Measurements from ENCODE around the gene VILL.

VILL gene

GRCh38 chr3:37964716-37965115 is 25.9 kb upstream of the VILL start:
- Histone ChIP-seq H3K27ac (ENCODE audit: low read depth, low read length, poor library complexity, severe bottlenecking) (no peak overlapping the region), H3K27me3 (ENCODE audit: insufficient read depth, low read length) (no peaks in the 10 kb centered on the region), H3K9me3 (ENCODE audit: low read length) (no peaks in the 10 kb centered on the region), H3K9me2 (ENCODE audit: low read depth, low read length) (no peaks in the 10 kb centered on the region), H2AFZ (ENCODE audit: low read length) (no peak overlapping the region), H4K20me1 (ENCODE audit: insufficient read depth, low read length) (no peaks in the 10 kb centered on the region), H3F3A (ENCODE audit: insufficient read depth, low read length) (no peaks in the 10 kb centered on the region), H3K36me3 (ENCODE audit: insufficient read depth, low read length) (no peaks in the 10 kb centered on the region), H3K9ac (ENCODE audit: low read length) (no peak overlapping the region), H3K79me2 (ENCODE audit: insufficient read depth, low read length) (no peaks in the 10 kb centered on the region), H3K4me2 (ENCODE audit: low read length) (no peak overlapping the region), H3K4me1 (ENCODE audit: insufficient read depth, low read length, severe bottlenecking) (peaks cover 17% of the 10 kb centered on the region), H3K4me3 (ENCODE audit: low read depth, low read length, poor library complexity, severe bottlenecking) (no peak overlapping the region)
- TF ChIP-seq CTCF (IDR thresholded peaks at IDR 0.05; ENCODE audit: low read length) (no peak), EZH2 (IDR thresholded peaks at IDR 0.05; ENCODE audit: borderline replicate concordance, low read length) (no peak)

- no peak overlapping the region for H3K4me3 ChIP-seq (ENCODE audit: low read depth, low read length, poor library complexity, severe bottlenecking)
- no peaks in the 10 kb centered on the region for H3K36me3 ChIP-seq (ENCODE audit: insufficient read depth, low read length)
- peaks cover 19% of the 10 kb centered on the region for H3K4me1 ChIP-seq (ENCODE audit: insufficient read depth, low read length, severe bottlenecking)
- no peaks in the 10 kb centered on the region for H3K9me2 ChIP-seq (ENCODE audit: low read depth, low read length)
- H2AFZ ChIP-seq (ENCODE audit: low read length): no peak overlapping the region
- H3K9ac ChIP-seq (ENCODE audit: low read length): no peak overlapping the region
- H3K79me2 ChIP-seq (ENCODE audit: insufficient read depth, low read length): no peaks in the 10 kb centered on the region
- no peaks in the 10 kb centered on the region for H3K27me3 ChIP-seq (ENCODE audit: insufficient read depth, low read length)
- H3K4me2 ChIP-seq (ENCODE audit: low read length): no peak overlapping the region
- H3K9me3 ChIP-seq (ENCODE audit: low read length): no peaks in the 10 kb centered on the region
- H3F3A ChIP-seq (ENCODE audit: insufficient read depth, low read length): no peaks in the 10 kb centered on the region
- no peak overlapping the region for H3K27ac ChIP-seq (ENCODE audit: low read depth, low read length, poor library complexity, severe bottlenecking)
- TF ChIP-seq EZH2 (IDR thresholded peaks at IDR 0.05; ENCODE audit: borderline replicate concordance, low read length): no peak
- peak; percentile 94 for TF ChIP-seq CTCF (IDR thresholded peaks at IDR 0.05; ENCODE audit: low read length)
- H4K20me1 ChIP-seq (ENCODE audit: insufficient read depth, low read length): no peaks in the 10 kb centered on the region
Measured at GRCh38 chr3:37967260-37967881, 23.2 kb upstream of the VILL start.

- peaks cover 15% of the 10 kb centered on the region for H3K4me1 ChIP-seq (ENCODE audit: insufficient read depth, low read length, severe bottlenecking)
- no peaks in the 10 kb centered on the region for H3K9me2 ChIP-seq (ENCODE audit: low read depth, low read length)
- H3K9me3 ChIP-seq (ENCODE audit: low read length): no peaks in the 10 kb centered on the region
- H2AFZ ChIP-seq (ENCODE audit: low read length): no peak overlapping the region
- H3K36me3 ChIP-seq (ENCODE audit: insufficient read depth, low read length): no peaks in the 10 kb centered on the region
- H3K4me2 ChIP-seq (ENCODE audit: low read length): no peak overlapping the region
- TF ChIP-seq EZH2 (IDR thresholded peaks at IDR 0.05; ENCODE audit: borderline replicate concordance, low read length) (no peak), CTCF (IDR thresholded peaks at IDR 0.05; ENCODE audit: low read length) (no peak)
- no peak overlapping the region for H3K27ac ChIP-seq (ENCODE audit: low read depth, low read length, poor library complexity, severe bottlenecking)
- no peaks in the 10 kb centered on the region for H3F3A ChIP-seq (ENCODE audit: insufficient read depth, low read length)
- H4K20me1 ChIP-seq (ENCODE audit: insufficient read depth, low read length): no peaks in the 10 kb centered on the region
- H3K4me3 ChIP-seq (ENCODE audit: low read depth, low read length, poor library complexity, severe bottlenecking): no peak overlapping the region
- no peaks in the 10 kb centered on the region for H3K27me3 ChIP-seq (ENCODE audit: insufficient read depth, low read length)
- H3K9ac ChIP-seq (ENCODE audit: low read length): no peak overlapping the region
- H3K79me2 ChIP-seq (ENCODE audit: insufficient read depth, low read length): no peaks in the 10 kb centered on the region
Measured at GRCh38 chr3:37968199-37968598, 22.4 kb upstream of the VILL start.

All from OCI-LY1 (cell line).